CD14-positive monocyte (primary cell): ENCODE data around the gene STXBP6. TPM values are rescaled to one million over a fixed set of nuclear protein-coding genes. Genes with fewer than 3 reads are reported as not detected.

ENCODE experiments used
- DNase-seq, 3 donors: peaks; one replicate each; pipeline ENCODE4 v3.0.0-alpha.2; 2011 to 2022
- H2AFZ ChIP-seq: 2 replicates; pipeline ENCODE4 v1.6.0; 2012; ENCODE audit warnings: mild to moderate bottlenecking, low read depth, low read length, inconsistent platforms; ENCODE audit not compliant: insufficient read depth, poor library complexity, severe bottlenecking
- H3K27ac ChIP-seq, 2 donors: 1 replicate in 1 of 2; 2 replicates in 1 of 2; pipeline ENCODE4 v1.5.1; 2012 to 2013; ENCODE audit warnings: low read length in 2 of 2, control low read depth in 1 of 2, inconsistent platforms in 1 of 2, low read depth in 1 of 2, mild to moderate bottlenecking in 1 of 2
- H3K27me3 ChIP-seq, 2 donors: one replicate each; pipeline versions ENCODE4 v1.6.0 to v1.6.1; 2011 to 2013; ENCODE audit warnings: low read length in 2 of 2; ENCODE audit not compliant: control insufficient read depth in 2 of 2, insufficient read depth in 2 of 2
- H3K36me3 ChIP-seq, 2 donors: replicated peaks in 1 of 2; 1 replicate in 1 of 2; 2 replicates in 1 of 2; pipeline versions ENCODE4 v1.5.1 to v1.6.1; 2012 to 2013; ENCODE audit warnings: low read length in 2 of 2, control low read depth in 1 of 2, inconsistent platforms in 1 of 2, mild to moderate bottlenecking in 1 of 2; ENCODE audit not compliant: insufficient read depth in 2 of 2, control insufficient read depth in 1 of 2
- H3K4me1 ChIP-seq, 2 donors: 1 replicate in 1 of 2; 2 replicates in 1 of 2; pipeline versions ENCODE4 v1.5.1 to v1.6.1; 2012 to 2013; ENCODE audit warnings: low read length in 2 of 2, control low read depth in 1 of 2, inconsistent platforms in 1 of 2, mild to moderate bottlenecking in 1 of 2, moderate library complexity in 1 of 2; ENCODE audit not compliant: insufficient read depth in 2 of 2, control insufficient read depth in 1 of 2
- H3K4me2 ChIP-seq: replicated peaks from 2 replicates; pipeline ENCODE3; 2012; ENCODE audit warnings: low read length, moderate library complexity, mild to moderate bottlenecking; ENCODE audit not compliant: poor library complexity, severe bottlenecking; ENCODE audit errors: extremely low read depth
- H3K4me3 ChIP-seq, 3 experiments: fragments of 200-600 bp in 1 of 3; sonication (generic) in 1 of 3; replicated peaks in 1 of 3; 1 replicate in 2 of 3; 2 replicates in 1 of 3; pipeline ENCODE4 v1.5.1; 2011 to 2013; ENCODE audit warnings: low read length in 3 of 3, mild to moderate bottlenecking in 3 of 3, control low read depth in 2 of 3, low read depth in 2 of 3, inconsistent platforms in 1 of 3, moderate library complexity in 1 of 3
- H3K79me2 ChIP-seq: 2 replicates; pipeline ENCODE4 v1.6.0; 2012; ENCODE audit warnings: mild to moderate bottlenecking, control low read depth, inconsistent platforms, low read length, moderate library complexity; ENCODE audit not compliant: insufficient read depth
- H3K9ac ChIP-seq: 2 replicates; pipeline ENCODE4 v1.6.0; 2017; ENCODE audit warnings: low read length, mild to moderate bottlenecking; ENCODE audit not compliant: insufficient read depth, poor library complexity, severe bottlenecking
- H3K9me3 ChIP-seq, 2 donors: replicated peaks in 1 of 2; 1 replicate in 1 of 2; 2 replicates in 1 of 2; pipeline versions ENCODE4 v1.5.1 to v1.6.1; 2012 to 2013; ENCODE audit warnings: low read length in 2 of 2, control low read depth in 1 of 2; ENCODE audit not compliant: control insufficient read depth in 1 of 2, insufficient read depth in 1 of 2
- H4K20me1 ChIP-seq: 2 replicates; pipeline ENCODE4 v1.6.0; 2012; ENCODE audit warnings: mild to moderate bottlenecking, low read length, control low read depth, moderate library complexity; ENCODE audit not compliant: insufficient read depth
- H3K27ac Mint-ChIP-seq, 7 donors: one replicate each; pipeline ENCODE4 v1.8.0; 2020; ENCODE audit warnings: mild to moderate bottlenecking in 7 of 7, mixed read lengths in 7 of 7, moderate library complexity in 6 of 7, inconsistent platforms in 2 of 7
- H3K27me3 Mint-ChIP-seq, 3 donors: one replicate each; pipeline ENCODE4 v1.8.0; 2021 to 2022; ENCODE audit warnings: low read depth in 3 of 3, mild to moderate bottlenecking in 3 of 3, mixed read lengths in 3 of 3, moderate library complexity in 3 of 3, inconsistent platforms in 1 of 3
- H3K36me3 Mint-ChIP-seq, 2 donors: one replicate each; pipeline ENCODE4 v1.8.0; 2020; ENCODE audit warnings: mixed read lengths in 2 of 2, inconsistent platforms in 1 of 2, mild to moderate bottlenecking in 1 of 2
- H3K4me1 Mint-ChIP-seq: one replicate; pipeline ENCODE4 v1.8.0; 2020; ENCODE audit warnings: mild to moderate bottlenecking, mixed read lengths
- H3K4me3 Mint-ChIP-seq, 2 donors: one replicate each; pipeline ENCODE4 v1.8.0; 2020; ENCODE audit warnings: mild to moderate bottlenecking in 2 of 2, mixed read lengths in 2 of 2, moderate library complexity in 1 of 2
- H3K9me3 Mint-ChIP-seq, 7 donors: one replicate each; pipeline ENCODE4 v1.8.0; 2020 to 2022; ENCODE audit warnings: mixed read lengths in 7 of 7, mild to moderate bottlenecking in 6 of 7, moderate library complexity in 6 of 7, inconsistent platforms in 2 of 7
- CTCF ChIP-seq: fragments of 200-600 bp; IDR thresholded peaks from one replicate; pipeline ENCODE4 v1.8.0; 2022; ENCODE audit warnings: antibody characterized with exemption, mild to moderate bottlenecking
- WGBS: methylation state at CpG from one replicate; pipeline ENCODE4 v1.1.5; 2013; ENCODE audit warnings: missing lambda C conversion rate; ENCODE audit not compliant: insufficient coverage; 5-methylcytosine and 5-hydroxymethylcytosine counted together
- intact Hi-C, 2 donors: fragments of 100-400 bp; cut with micrococcal nuclease; formaldehyde crosslinking; loops; one replicate each; pipeline versions ENCODE4 v1.15.0 to v1.15.1; 2023
- polyA plus RNA-seq, 3 donors: library from polyadenylated mRNA; depleted of rRNA in 1 of 3; unstranded in 2 of 3; stranded (reverse) in 1 of 3; fragments of 300-500 nt in 2 of 3; fragments of >200 nt in 1 of 3; fragmentation: Illumina TruSeq in 2 of 3; gene quantifications; 1 replicate in 2 of 3; 2 replicates in 1 of 3; pipeline ENCODE4 v1.2.3, GENCODE V29; 2012 to 2021

STXBP6 gene
- polyA plus RNA-seq, 3 donors: 0.05 to 0.25 (median 0.08) TPM

- Mint-ChIP-seq H3K4me3 (no peak overlapping the region), H3K27ac (peak overlapping the region in 1 of 7 donors; percentile 33), H3K9me3 (no peaks in the 10 kb centered on the region), H3K4me1 (no peaks in the 10 kb centered on the region), H3K36me3 (no peaks in the 10 kb centered on the region), H3K27me3 (peaks cover 0 to 3% (median 1%) of the 10 kb centered on the region in 3 donors)
- no peaks in the 10 kb centered on the region for H4K20me1 ChIP-seq
- no peak overlapping the region for H3K4me2 ChIP-seq
- H3K36me3 ChIP-seq: no peaks in the 10 kb centered on the region
- WGBS: no CpG with 5 or more reads among the region's 2 CpGs
- no peaks in the 10 kb centered on the region for H3K4me1 ChIP-seq
- no peak overlapping the region for H3K9ac ChIP-seq
- no peaks in the 10 kb centered on the region for H3K9me3 ChIP-seq
- H3K79me2 ChIP-seq: no peaks in the 10 kb centered on the region
- no peak overlapping the region for H2AFZ ChIP-seq
- H3K27me3 ChIP-seq: no peaks in the 10 kb centered on the region
- no peak overlapping the region for H3K4me3 ChIP-seq
- no peak for TF ChIP-seq CTCF
- intact Hi-C loops: no loop called here
- H3K27ac ChIP-seq: no peak overlapping the region
- no peak for DNase-seq
These were observed 235.6 kb downstream of the STXBP6 start for GRCh38 chr14:24814346-24814745.

GRCh38 chr14:24813819-24814259 is 236.1 kb downstream of the STXBP6 start:
- Mint-ChIP-seq H3K36me3 (no peaks in the 10 kb centered on the region), H3K27ac (no peak overlapping the region), H3K9me3 (no peaks in the 10 kb centered on the region), H3K27me3 (peaks cover 0 to 6% (median 3%) of the 10 kb centered on the region in 3 donors), H3K4me3 (no peak overlapping the region), H3K4me1 (no peaks in the 10 kb centered on the region)
- no peak overlapping the region for H2AFZ ChIP-seq
- no peaks in the 10 kb centered on the region for H3K27me3 ChIP-seq
- no peaks in the 10 kb centered on the region for H3K4me1 ChIP-seq
- no peak overlapping the region for H3K4me2 ChIP-seq
- intact Hi-C loops: no loop called here
- no peaks in the 10 kb centered on the region for H3K9me3 ChIP-seq
- no peaks in the 10 kb centered on the region for H4K20me1 ChIP-seq
- H3K79me2 ChIP-seq: no peaks in the 10 kb centered on the region
- TF ChIP-seq CTCF: no peak
- H3K27ac ChIP-seq: no peak overlapping the region
- 100% methylated on average over 2 of the region's 2 CpGs for WGBS
- H3K9ac ChIP-seq: no peak overlapping the region
- no peak overlapping the region for H3K4me3 ChIP-seq
- no peaks in the 10 kb centered on the region for H3K36me3 ChIP-seq
- DNase-seq: no peak
